HG02870 (cell line): Measurements from ENCODE around the gene PSPH.

Experiments used
- ATAC-seq: cut with Tn5 transposase; IDR thresholded peaks from one replicate; pipeline ENCODE4 v1.9.1; 2021; ENCODE audit warnings: mild to moderate bottlenecking, moderate library complexity; ENCODE audit not compliant: unreplicated experiment

The PSPH gene

GRCh38 chr7:56007167-56007652, 44.0 kb downstream of the PSPH start:
- ATAC-seq = no peak

GRCh38 chr7:56003749-56004148, 47.5 kb downstream of the PSPH start:
- ATAC-seq = no peak

- ATAC-seq = no peak
Measured at GRCh38 chr7:55996856-55997500, 54.3 kb downstream of the PSPH start.

GRCh38 chr7:55992346-55992745, 58.9 kb downstream of the PSPH start:
- ATAC-seq = no peak

- ATAC-seq = no peak
Measured at GRCh38 chr7:55983537-55983936, 67.7 kb downstream of the PSPH start.

- ATAC-seq = no peak
Measured at GRCh38 chr7:55980266-55980665, 71.0 kb downstream of the PSPH start.

- ATAC-seq = no peak
Measured at GRCh38 chr7:55977831-55978230, 73.4 kb downstream of the PSPH start.

- ATAC-seq = no peak
Measured at GRCh38 chr7:55975988-55976633, 75.1 kb downstream of the PSPH start.

- ATAC-seq = no peak
Measured at GRCh38 chr7:55973747-55974250, 77.4 kb downstream of the PSPH start.

GRCh38 chr7:55970978-55971377, 80.3 kb downstream of the PSPH start:
- no peak for ATAC-seq

GRCh38 chr7:55970561-55970960, 80.7 kb downstream of the PSPH start:
- ATAC-seq = no peak

GRCh38 chr7:55969391-55969790, 81.9 kb downstream of the PSPH start:
- no peak for ATAC-seq

- no peak for ATAC-seq
Measured at GRCh38 chr7:55966851-55967250, 84.4 kb downstream of the PSPH start.

GRCh38 chr7:55965805-55966421, 85.3 kb downstream of the PSPH start:
- no peak for ATAC-seq

- ATAC-seq = peak; percentile 32
Measured at GRCh38 chr7:55965100-55965470, 86.2 kb downstream of the PSPH start.

GRCh38 chr7:55964261-55965099, 86.8 kb downstream of the PSPH start, which contains the start of gene NIPSNAP2:
NIPSNAP2 (plus strand) TSS chr7:55964585; CDS start chr7:55964610, 25 bp downstream.
- ATAC-seq = peak; percentile 80

- ATAC-seq = no peak
Measured at GRCh38 chr7:55963584-55964168, 87.6 kb downstream of the PSPH start.

GRCh38 chr7:55962014-55962413, 89.2 kb downstream of the PSPH start:
- ATAC-seq = no peak
